CD4-positive, alpha-beta T cell treated with Interleukin-12 subunit alpha and Interleukin-12 subunit beta, for 1 hour (primary cell): ENCODE results near the gene BTBD2.

Experiments used
- DNase-seq: peaks from one replicate; pipeline ENCODE4 v3.0.0-alpha.2; 2020

Gene BTBD2

GRCh38 chr19:1936916-1937610, 78.5 kb downstream of the BTBD2 start:
- no peak for DNase-seq

GRCh38 chr19:1936430-1936829, 79.1 kb downstream of the BTBD2 start:
- no peak for DNase-seq

GRCh38 chr19:1935484-1936208, 79.9 kb downstream of the BTBD2 start:
- peak; percentile 33 for DNase-seq
